Spleen (tissue), 7 donors: ENCODE results near the gene NPAS2.

Experiments
- POLR2A ChIP-seq, 3 donors: fragments of 450-650 bp; IDR thresholded peaks; one replicate each; pipeline ENCODE4 v1.5.1; 2017; ENCODE audit warnings: antibody characterized with exemption in 3 of 3, mild to moderate bottlenecking in 1 of 3
- POLR2AphosphoS5 ChIP-seq, 3 donors: sonication (generic); formaldehyde crosslinking; IDR thresholded peaks; one replicate each; pipeline ENCODE4 v1.5.1; 2017; ENCODE audit warnings: antibody characterized with exemption in 3 of 3
- TF ChIP-seq, protein P1 (sequence below), 11 experiments: fragments of 200-600 bp in 7 of 11; fragments of 450-650 bp in 4 of 11; sonication (generic) in 4 of 11; IDR thresholded peaks in 8 of 11; conservative IDR thresholded peaks in 3 of 11; 1 replicate in 7 of 11; 2 replicates in 4 of 11; pipeline versions ENCODE4 v1.4.0 to v1.8.0; 2016 to 2021; ENCODE audit warnings: antibody characterized with exemption in 11 of 11, inconsistent platforms in 4 of 11, mild to moderate bottlenecking in 1 of 11
- donor health status: DM: no; HTN: no; CAD: no; lungs with moderate emphysema.
- donor health status: DM: no; HTN: no; CAD: no.
- donor health status: DM: no; HTN: no; CAD: no.

DNA sequence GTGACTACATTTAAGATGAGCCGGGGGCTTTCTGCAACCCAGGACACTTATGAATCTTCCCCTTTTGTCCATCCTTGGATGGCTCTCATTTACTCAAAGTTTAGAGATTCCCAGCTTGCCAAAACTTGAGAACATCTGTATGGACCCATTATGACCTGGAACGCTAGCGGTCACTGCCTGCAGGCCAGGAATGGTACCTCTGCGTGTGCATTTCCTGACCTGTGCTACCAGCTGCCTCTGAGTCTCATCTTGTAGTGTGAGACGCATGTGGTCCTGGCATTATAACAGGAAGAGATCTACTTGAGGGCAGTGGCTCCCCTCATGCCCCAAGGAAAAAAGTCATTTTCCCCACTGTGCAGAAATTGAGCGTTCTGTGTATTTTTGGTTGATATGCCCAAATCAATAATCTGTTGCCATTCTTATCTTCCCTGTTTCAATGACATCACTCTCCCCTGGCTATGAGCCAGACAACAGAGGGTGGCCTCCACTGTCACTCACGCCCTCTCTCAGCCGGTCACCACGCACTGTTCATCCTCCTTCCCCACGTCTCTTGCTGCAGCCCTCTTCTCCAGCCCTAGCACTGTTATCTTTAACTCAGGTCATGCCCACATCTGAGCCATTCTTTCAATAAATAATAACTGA, 28.5 kb upstream of the NPAS2 start:
- TF ChIP-seq, protein P1, sequence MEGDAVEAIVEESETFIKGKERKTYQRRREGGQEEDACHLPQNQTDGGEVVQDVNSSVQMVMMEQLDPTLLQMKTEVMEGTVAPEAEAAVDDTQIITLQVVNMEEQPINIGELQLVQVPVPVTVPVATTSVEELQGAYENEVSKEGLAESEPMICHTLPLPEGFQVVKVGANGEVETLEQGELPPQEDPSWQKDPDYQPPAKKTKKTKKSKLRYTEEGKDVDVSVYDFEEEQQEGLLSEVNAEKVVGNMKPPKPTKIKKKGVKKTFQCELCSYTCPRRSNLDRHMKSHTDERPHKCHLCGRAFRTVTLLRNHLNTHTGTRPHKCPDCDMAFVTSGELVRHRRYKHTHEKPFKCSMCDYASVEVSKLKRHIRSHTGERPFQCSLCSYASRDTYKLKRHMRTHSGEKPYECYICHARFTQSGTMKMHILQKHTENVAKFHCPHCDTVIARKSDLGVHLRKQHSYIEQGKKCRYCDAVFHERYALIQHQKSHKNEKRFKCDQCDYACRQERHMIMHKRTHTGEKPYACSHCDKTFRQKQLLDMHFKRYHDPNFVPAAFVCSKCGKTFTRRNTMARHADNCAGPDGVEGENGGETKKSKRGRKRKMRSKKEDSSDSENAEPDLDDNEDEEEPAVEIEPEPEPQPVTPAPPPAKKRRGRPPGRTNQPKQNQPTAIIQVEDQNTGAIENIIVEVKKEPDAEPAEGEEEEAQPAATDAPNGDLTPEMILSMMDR (IDR thresholded peaks at IDR 0.05 in 8 of 11, conservative IDR thresholded peaks at IDR 0.05 in 3 of 11), result no peak
- TF ChIP-seq POLR2A (IDR thresholded peaks at IDR 0.05), result no peak
- TF ChIP-seq POLR2AphosphoS5 (IDR thresholded peaks at IDR 0.05), result no peak
